Measurements from ENCODE around the gene PTPRO. TPM values are rescaled to one million over a fixed set of nuclear protein-coding genes. Genes with fewer than 3 reads are reported as not detected.

Gene PTPRO
- total and polyA plus RNA-seq, 4 donors, result 2.6 to 11.7 (median 3.4) TPM

- no peak overlapping the region for H3K27ac ChIP-seq (ENCODE audit: low read depth in 1 of 2, low read length in 1 of 2)
- ATAC-seq (ENCODE audit: insufficient read depth, low FRiP score), result no peak
- no peak overlapping the region for H3K9ac ChIP-seq (ENCODE audit: insufficient read depth in 1 of 2, low read length in 2 of 2)
Observed at GRCh38 chr12:15547691-15548090, 225.4 kb downstream of the PTPRO start.

GRCh38 chr12:15550793-15551192, 228.5 kb downstream of the PTPRO start:
- Histone ChIP-seq H3K9ac (ENCODE audit: insufficient read depth in 1 of 2, low read length in 2 of 2) (no peak overlapping the region), H3K36me3 (ENCODE audit: control insufficient read depth in 4 of 4, insufficient read depth in 4 of 4, low read length in 4 of 4) (no peaks in the 10 kb centered on the region), H3K4me1 (ENCODE audit: control insufficient read depth in 5 of 5, insufficient read depth in 5 of 5, low read length in 5 of 5) (no peaks in the 10 kb centered on the region), H3K9me3 (ENCODE audit: control insufficient read depth in 4 of 4, insufficient read depth in 3 of 4, low read length in 3 of 4) (no peaks in the 10 kb centered on the region), H3K27me3 (ENCODE audit: control insufficient read depth in 3 of 3, insufficient read depth in 3 of 3, low read length in 2 of 3) (no peaks in the 10 kb centered on the region), H3K4me3 (no peak overlapping the region), H3K27ac (ENCODE audit: low read depth in 1 of 2, low read length in 1 of 2) (no peak overlapping the region)
- WGBS, 2 donors, result 89 to 92% methylated on average over 4 of the region's 4 CpGs
- DNase-seq (no peak), ATAC-seq (ENCODE audit: insufficient read depth, low FRiP score) (no peak)
- TF ChIP-seq CTCF (IDR thresholded peaks at IDR 0.05; ENCODE audit: control extremely low read depth, extremely low read depth), result no peak

More at GRCh38 chr12:15547691-15548090, 225.4 kb downstream of the PTPRO start:
- WGBS, 2 donors, result 91 to 92% methylated on average over 1 of the region's 1 CpG
- Histone ChIP-seq H3K4me1 (ENCODE audit: control insufficient read depth in 5 of 5, insufficient read depth in 5 of 5, low read length in 5 of 5) (no peaks in the 10 kb centered on the region), H3K27me3 (ENCODE audit: control insufficient read depth in 3 of 3, insufficient read depth in 3 of 3, low read length in 2 of 3) (no peaks in the 10 kb centered on the region), H3K36me3 (ENCODE audit: control insufficient read depth in 4 of 4, insufficient read depth in 4 of 4, low read length in 4 of 4) (no peaks in the 10 kb centered on the region), H3K4me3 (no peak overlapping the region), H3K9me3 (ENCODE audit: control insufficient read depth in 4 of 4, insufficient read depth in 3 of 4, low read length in 3 of 4) (no peaks in the 10 kb centered on the region)
- TF ChIP-seq CTCF (IDR thresholded peaks at IDR 0.05; ENCODE audit: control extremely low read depth, extremely low read depth), result no peak
- no peak for DNase-seq

- WGBS, 2 donors, result 95 to 97% methylated on average over 2 of the region's 2 CpGs
- ATAC-seq (ENCODE audit: insufficient read depth, low FRiP score) (no peak), DNase-seq (no peak)
- no peak overlapping the region for H3K27ac ChIP-seq (ENCODE audit: low read depth in 1 of 2, low read length in 1 of 2)
- H3K27me3 ChIP-seq (ENCODE audit: control insufficient read depth in 3 of 3, insufficient read depth in 3 of 3, low read length in 2 of 3), result no peaks in the 10 kb centered on the region
- H3K36me3 ChIP-seq (ENCODE audit: control insufficient read depth in 4 of 4, insufficient read depth in 4 of 4, low read length in 4 of 4), result no peaks in the 10 kb centered on the region
- no peaks in the 10 kb centered on the region for H3K9me3 ChIP-seq (ENCODE audit: control insufficient read depth in 4 of 4, insufficient read depth in 3 of 4, low read length in 3 of 4)
- no peak for TF ChIP-seq CTCF (IDR thresholded peaks at IDR 0.05; ENCODE audit: control extremely low read depth, extremely low read depth)
- H3K4me1 ChIP-seq (ENCODE audit: control insufficient read depth in 5 of 5, insufficient read depth in 5 of 5, low read length in 5 of 5), result no peaks in the 10 kb centered on the region
- no peak overlapping the region for H3K9ac ChIP-seq (ENCODE audit: insufficient read depth in 1 of 2, low read length in 2 of 2)
- no peak overlapping the region for H3K4me3 ChIP-seq
Observed at GRCh38 chr12:15555446-15555845, 233.1 kb downstream of the PTPRO start.

- ATAC-seq (ENCODE audit: insufficient read depth, low FRiP score) (no peak), DNase-seq (no peak)
- TF ChIP-seq CTCF (IDR thresholded peaks at IDR 0.05; ENCODE audit: control extremely low read depth, extremely low read depth), result no peak
- Histone ChIP-seq H3K36me3 (ENCODE audit: control insufficient read depth in 4 of 4, insufficient read depth in 4 of 4, low read length in 4 of 4) (no peaks in the 10 kb centered on the region), H3K9ac (ENCODE audit: insufficient read depth in 1 of 2, low read length in 2 of 2) (no peak overlapping the region), H3K27ac (ENCODE audit: low read depth in 1 of 2, low read length in 1 of 2) (no peak overlapping the region), H3K4me1 (ENCODE audit: control insufficient read depth in 5 of 5, insufficient read depth in 5 of 5, low read length in 5 of 5) (peaks cover 0 to 2% (median 0%) of the 10 kb centered on the region in 5 donors), H3K9me3 (ENCODE audit: control insufficient read depth in 4 of 4, insufficient read depth in 3 of 4, low read length in 3 of 4) (no peaks in the 10 kb centered on the region), H3K4me3 (no peak overlapping the region), H3K27me3 (ENCODE audit: control insufficient read depth in 3 of 3, insufficient read depth in 3 of 3, low read length in 2 of 3) (no peaks in the 10 kb centered on the region)
- 76 to 88% methylated on average over 5 of the region's 5 CpGs for WGBS, 2 donors
Observed at GRCh38 chr12:15556411-15557102, 234.2 kb downstream of the PTPRO start.
